Subcutaneous abdominal adipose tissue (tissue), 5 donors: ENCODE results near the gene SMYD4.

Experiments
- H3K27ac ChIP-seq: one replicate; pipeline ENCODE4 v1.7.0; 2013; ENCODE audit warnings: low read depth, mild to moderate bottlenecking, inconsistent platforms, low read length, moderate library complexity
- H3K27me3 ChIP-seq, 5 donors: one replicate each; pipeline ENCODE4 v1.7.0; 2013; ENCODE audit warnings: low read length in 5 of 5, inconsistent platforms in 1 of 5; ENCODE audit not compliant: control insufficient read depth in 5 of 5, insufficient read depth in 4 of 5
- H3K36me3 ChIP-seq, 5 donors: one replicate each; pipeline ENCODE4 v1.7.0; 2013; ENCODE audit warnings: low read length in 5 of 5; ENCODE audit not compliant: control insufficient read depth in 5 of 5, insufficient read depth in 5 of 5
- H3K4me1 ChIP-seq, 5 donors: one replicate each; pipeline ENCODE4 v1.7.0; 2013; ENCODE audit warnings: low read length in 5 of 5, mild to moderate bottlenecking in 3 of 5, moderate library complexity in 1 of 5; ENCODE audit not compliant: control insufficient read depth in 5 of 5, insufficient read depth in 5 of 5
- H3K4me3 ChIP-seq, 5 donors: one replicate each; pipeline ENCODE4 v1.7.0; 2013; ENCODE audit warnings: low read length in 5 of 5, low read depth in 1 of 5
- H3K9ac ChIP-seq, 5 donors: one replicate each; pipeline ENCODE4 v1.7.0; 2013; ENCODE audit warnings: low read length in 5 of 5, mild to moderate bottlenecking in 4 of 5, moderate library complexity in 3 of 5
- H3K9me3 ChIP-seq, 5 donors: one replicate each; pipeline ENCODE4 v1.7.0; 2013; ENCODE audit warnings: low read length in 5 of 5; ENCODE audit not compliant: control insufficient read depth in 5 of 5
- donor health status: healthy.
- donor health status: healthy.
- donor health status: healthy.
- donor health status: healthy.
- donor health status: healthy.

The SMYD4 gene

GRCh38 chr17:1762233-1762900 lies 67.3 kb downstream of the SMYD4 start:
- H3K27me3 ChIP-seq = no peaks in the 10 kb centered on the region
- no peaks in the 10 kb centered on the region for H3K9me3 ChIP-seq
- H3K4me1 ChIP-seq = peaks cover 8 to 60% (median 52%) of the 10 kb centered on the region in 5 donors
- H3K36me3 ChIP-seq = peaks cover 0 to 3% (median under 1%) of the 10 kb centered on the region in 5 donors
- peak overlapping the region; percentile 98 for H3K27ac ChIP-seq
- H3K4me3 ChIP-seq = peak overlapping the region; percentile 67 to 93 (median 85)
- H3K9ac ChIP-seq = peak overlapping the region; percentile 71 to 93 (median 89)

DNA sequence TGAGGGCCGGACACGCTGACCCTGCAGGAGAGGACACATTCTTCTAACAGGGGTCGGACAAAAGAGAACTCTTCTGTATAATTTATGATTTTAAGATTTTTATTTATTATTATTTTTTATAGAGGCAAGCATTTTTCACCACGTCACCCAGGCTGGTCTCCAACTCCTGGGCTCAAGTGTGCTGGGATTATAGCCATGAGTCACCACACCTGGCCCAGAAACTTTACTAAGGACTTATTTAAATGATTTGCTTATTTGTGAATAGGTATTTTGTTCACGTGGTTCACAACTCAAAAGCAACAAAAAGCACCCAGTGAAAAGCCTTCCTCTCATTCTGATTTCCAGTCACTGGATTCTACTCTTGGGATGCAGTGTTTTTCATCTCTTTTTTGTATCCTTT lies 70.2 kb downstream of the SMYD4 start:
- no peak overlapping the region for H3K9ac ChIP-seq
- no peak overlapping the region for H3K27ac ChIP-seq
- H3K36me3 ChIP-seq = no peaks in the 10 kb centered on the region
- H3K4me3 ChIP-seq = no peak overlapping the region
- H3K27me3 ChIP-seq = no peaks in the 10 kb centered on the region
- H3K4me1 ChIP-seq = peaks cover 7 to 55% (median 41%) of the 10 kb centered on the region in 5 donors
- no peaks in the 10 kb centered on the region for H3K9me3 ChIP-seq

DNA sequence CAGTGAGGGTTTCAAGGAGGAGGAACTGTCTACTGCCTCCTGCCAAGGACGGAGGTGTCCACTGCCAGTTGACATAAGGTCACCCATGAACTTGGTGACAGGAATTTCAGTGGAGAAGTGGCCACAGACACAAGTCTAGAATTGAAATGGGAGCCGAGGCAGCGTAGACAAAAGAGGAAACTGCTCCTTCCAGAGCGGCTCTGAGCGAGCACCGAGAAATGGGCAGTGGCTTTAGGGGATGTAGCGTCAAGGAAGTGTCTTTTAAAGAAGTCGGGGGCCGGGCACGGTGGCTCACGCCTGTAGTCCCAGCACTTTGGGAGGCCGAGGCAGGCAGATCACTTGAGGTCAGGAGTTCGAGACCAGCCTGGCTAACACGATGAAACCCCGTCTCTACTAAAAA lies 70.9 kb downstream of the SMYD4 start:
- H3K27me3 ChIP-seq = no peaks in the 10 kb centered on the region
- peaks cover 4 to 47% (median 34%) of the 10 kb centered on the region in 5 donors for H3K4me1 ChIP-seq
- H3K9me3 ChIP-seq = no peaks in the 10 kb centered on the region
- H3K4me3 ChIP-seq = no peak overlapping the region
- H3K36me3 ChIP-seq = no peaks in the 10 kb centered on the region
- H3K27ac ChIP-seq = no peak overlapping the region
- no peak overlapping the region for H3K9ac ChIP-seq

DNA sequence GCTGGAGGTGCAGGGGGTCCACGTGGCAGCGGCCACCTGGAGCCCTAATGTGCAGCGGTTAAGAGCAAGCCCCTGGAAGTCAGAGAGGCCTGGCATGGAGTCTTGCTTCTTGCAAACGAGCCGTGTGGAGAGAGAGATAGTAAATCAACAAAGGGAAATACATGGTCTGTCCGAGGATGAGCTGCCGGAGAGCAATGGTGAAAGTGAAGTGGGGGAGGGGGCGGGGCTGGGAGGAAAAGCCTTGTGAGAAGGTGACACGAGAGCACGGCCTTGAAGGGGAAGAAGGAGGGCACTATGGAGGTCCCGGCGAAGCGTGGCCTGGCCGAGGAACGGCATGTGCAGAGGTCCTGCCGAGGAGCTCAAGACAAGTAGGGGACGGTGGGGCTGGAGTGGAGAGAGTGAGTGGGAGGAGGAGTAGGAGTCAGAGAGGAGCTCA lies 73.9 kb downstream of the SMYD4 start:
- no peak overlapping the region for H3K9ac ChIP-seq
- H3K9me3 ChIP-seq = no peaks in the 10 kb centered on the region

GRCh38 chr17:1755252-1755826 lies 74.4 kb downstream of the SMYD4 start:
- Histone ChIP-seq H3K27ac (no peak overlapping the region), H3K9me3 (no peaks in the 10 kb centered on the region), H3K27me3 (no peaks in the 10 kb centered on the region), H3K36me3 (no peaks in the 10 kb centered on the region), H3K4me3 (no peak overlapping the region), H3K4me1 (peaks cover 0 to 39% (median 17%) of the 10 kb centered on the region in 5 donors), H3K9ac (no peak overlapping the region)

More for the DNA sequence above, 73.9 kb downstream of the SMYD4 start:
- Histone ChIP-seq H3K36me3 (no peaks in the 10 kb centered on the region), H3K27me3 (no peaks in the 10 kb centered on the region), H3K4me1 (peaks cover 0 to 34% (median 19%) of the 10 kb centered on the region in 5 donors), H3K27ac (no peak overlapping the region), H3K4me3 (no peak overlapping the region)

DNA sequence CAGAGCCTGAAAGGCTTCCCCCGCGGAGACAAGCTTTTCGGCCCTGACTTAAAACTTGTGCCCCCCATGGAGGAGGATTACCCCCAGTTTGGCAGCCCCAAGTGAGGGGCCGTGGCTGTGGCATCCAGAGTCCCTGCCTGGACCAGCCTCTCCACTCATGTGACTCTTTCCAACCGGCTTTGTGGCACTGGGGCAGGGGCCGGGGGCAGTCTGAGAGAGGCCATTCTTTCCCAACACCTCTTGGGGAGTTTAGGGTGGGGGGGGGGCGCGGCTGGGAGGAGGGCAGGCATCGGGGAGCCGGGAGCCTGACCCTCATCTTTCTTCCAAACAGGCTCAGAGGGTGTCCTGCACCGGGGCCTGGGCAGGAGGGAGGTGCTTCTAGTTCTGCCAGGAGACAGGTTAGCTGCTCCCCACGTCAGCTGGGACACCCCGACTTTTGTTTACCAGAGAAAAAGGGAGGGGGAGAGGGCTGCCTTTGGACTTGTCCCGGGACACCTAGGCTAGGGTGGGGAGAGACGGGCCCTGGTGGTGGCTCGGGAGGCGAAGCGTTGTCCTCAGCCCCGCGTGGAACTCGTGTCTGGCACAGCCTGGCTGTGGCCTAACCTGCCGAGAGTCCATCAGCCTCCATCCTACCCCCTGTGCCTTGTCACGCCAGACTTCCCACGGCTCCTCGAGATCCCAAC lies 75.1 kb downstream of the SMYD4 start:
- H3K9ac ChIP-seq = no peak overlapping the region
- H3K36me3 ChIP-seq = no peaks in the 10 kb centered on the region
- H3K9me3 ChIP-seq = no peaks in the 10 kb centered on the region
- no peaks in the 10 kb centered on the region for H3K27me3 ChIP-seq
- no peak overlapping the region for H3K4me3 ChIP-seq
- H3K27ac ChIP-seq = no peak overlapping the region
- peaks cover 0 to 39% (median 17%) of the 10 kb centered on the region in 5 donors for H3K4me1 ChIP-seq

- Histone ChIP-seq H3K9ac (no peak overlapping the region), H3K36me3 (no peaks in the 10 kb centered on the region), H3K4me3 (no peak overlapping the region), H3K4me1 (peaks cover 0 to 39% (median 17%) of the 10 kb centered on the region in 5 donors), H3K9me3 (no peaks in the 10 kb centered on the region), H3K27ac (no peak overlapping the region), H3K27me3 (no peaks in the 10 kb centered on the region)
Measured at GRCh38 chr17:1753767-1754429, 75.8 kb downstream of the SMYD4 start.

DNA sequence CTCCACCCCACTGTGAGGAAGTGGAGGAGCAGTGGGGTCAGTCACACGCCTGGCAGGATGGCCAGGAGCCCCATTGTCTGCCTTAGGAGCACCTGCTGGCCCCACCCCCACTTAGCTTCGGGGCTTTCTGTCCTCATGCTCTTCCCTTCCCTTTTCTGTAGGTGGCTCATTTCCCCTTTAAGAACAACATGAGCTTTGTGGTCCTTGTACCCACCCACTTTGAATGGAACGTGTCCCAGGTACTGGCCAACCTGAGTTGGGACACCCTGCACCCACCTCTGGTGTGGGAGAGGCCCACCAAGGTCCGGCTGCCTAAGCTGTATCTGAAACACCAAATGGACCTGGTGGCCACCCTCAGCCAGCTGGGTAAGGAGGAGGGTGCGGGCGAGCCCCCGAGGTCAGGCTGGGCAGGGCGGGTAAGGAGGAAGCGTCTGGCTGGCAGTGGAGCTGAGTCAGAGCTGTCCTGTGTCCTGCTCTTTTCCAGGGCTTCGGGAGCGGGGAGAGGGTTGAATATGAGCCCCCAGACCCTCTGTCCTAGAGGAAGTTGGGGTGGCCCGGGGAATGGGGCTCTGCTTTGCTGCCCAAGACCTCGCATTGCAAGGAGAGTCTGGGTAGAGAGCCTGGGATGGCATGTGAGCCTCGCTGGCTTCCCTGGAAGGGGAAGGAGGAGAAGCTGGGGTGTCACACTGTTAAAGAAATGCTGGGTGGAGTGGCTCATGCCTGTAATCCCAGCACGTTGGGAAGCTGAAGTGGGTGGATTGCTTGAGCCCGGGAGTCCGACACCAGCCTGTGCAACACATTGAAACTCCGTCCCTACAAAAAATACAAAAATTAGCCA lies 77.1 kb downstream of the SMYD4 start:
- Histone ChIP-seq H3K36me3 (no peaks in the 10 kb centered on the region), H3K27me3 (no peaks in the 10 kb centered on the region), H3K27ac (no peak overlapping the region), H3K4me1 (peaks cover 0 to 39% (median 17%) of the 10 kb centered on the region in 5 donors), H3K9me3 (no peaks in the 10 kb centered on the region), H3K4me3 (no peak overlapping the region), H3K9ac (no peak overlapping the region)

GRCh38 chr17:1750628-1751027 lies 79.1 kb downstream of the SMYD4 start:
- Histone ChIP-seq H3K4me3 (no peak overlapping the region), H3K4me1 (peaks cover 5 to 40% (median 20%) of the 10 kb centered on the region in 5 donors), H3K9ac (no peak overlapping the region), H3K9me3 (no peaks in the 10 kb centered on the region), H3K36me3 (no peaks in the 10 kb centered on the region), H3K27me3 (no peaks in the 10 kb centered on the region), H3K27ac (no peak overlapping the region)
